AG08396 (cell line): Measurements from ENCODE around the gene LSR.
"Not testable (repeated sequence)": the region's sequence is repeated elsewhere in the genome, so short reads cannot be mapped to it uniquely, and the experiment has no call there.

Experiments
- DNase-seq: peaks from one replicate; pipeline ENCODE4 v3.0.0; 2012; ENCODE audit warnings: low spot score, mixed read lengths

Gene LSR

DNA sequence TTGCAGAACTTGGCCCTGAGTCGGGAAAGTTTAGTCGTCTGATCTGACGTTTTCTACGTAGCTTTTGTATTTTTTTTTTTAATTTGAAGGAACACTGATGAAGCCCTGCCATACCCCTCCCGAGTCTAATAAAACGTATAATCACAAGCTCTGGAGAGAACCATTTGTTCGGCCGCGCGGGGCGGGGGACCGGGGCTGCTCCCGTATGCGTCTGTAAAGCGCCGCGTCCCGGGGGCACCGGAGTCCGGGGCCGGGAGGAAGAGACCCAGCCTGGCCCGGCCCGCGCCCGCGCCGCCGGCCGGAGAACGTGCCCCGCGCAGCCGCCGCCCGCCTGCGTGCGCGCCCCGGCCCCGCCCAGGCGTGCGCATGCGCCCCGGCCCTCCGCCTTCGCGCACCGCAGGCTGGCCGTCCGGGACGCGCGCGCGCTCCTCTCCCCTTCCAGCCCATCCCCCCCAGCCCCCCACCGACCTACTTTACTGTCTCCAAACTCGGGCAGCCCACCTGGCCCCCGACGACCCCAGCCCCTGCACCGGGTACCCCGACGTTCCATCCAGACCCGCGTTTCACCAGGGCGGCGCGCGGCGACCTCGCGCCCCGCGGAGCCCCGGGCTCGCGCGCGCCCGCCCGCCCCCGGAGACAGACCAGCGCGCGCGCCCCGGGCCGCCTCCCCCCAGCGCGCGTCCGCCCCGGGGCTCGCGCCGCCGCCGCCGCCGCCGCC lies 19.2 kb downstream of the LSR start:
- peak; percentile 100 for DNase-seq

DNA sequence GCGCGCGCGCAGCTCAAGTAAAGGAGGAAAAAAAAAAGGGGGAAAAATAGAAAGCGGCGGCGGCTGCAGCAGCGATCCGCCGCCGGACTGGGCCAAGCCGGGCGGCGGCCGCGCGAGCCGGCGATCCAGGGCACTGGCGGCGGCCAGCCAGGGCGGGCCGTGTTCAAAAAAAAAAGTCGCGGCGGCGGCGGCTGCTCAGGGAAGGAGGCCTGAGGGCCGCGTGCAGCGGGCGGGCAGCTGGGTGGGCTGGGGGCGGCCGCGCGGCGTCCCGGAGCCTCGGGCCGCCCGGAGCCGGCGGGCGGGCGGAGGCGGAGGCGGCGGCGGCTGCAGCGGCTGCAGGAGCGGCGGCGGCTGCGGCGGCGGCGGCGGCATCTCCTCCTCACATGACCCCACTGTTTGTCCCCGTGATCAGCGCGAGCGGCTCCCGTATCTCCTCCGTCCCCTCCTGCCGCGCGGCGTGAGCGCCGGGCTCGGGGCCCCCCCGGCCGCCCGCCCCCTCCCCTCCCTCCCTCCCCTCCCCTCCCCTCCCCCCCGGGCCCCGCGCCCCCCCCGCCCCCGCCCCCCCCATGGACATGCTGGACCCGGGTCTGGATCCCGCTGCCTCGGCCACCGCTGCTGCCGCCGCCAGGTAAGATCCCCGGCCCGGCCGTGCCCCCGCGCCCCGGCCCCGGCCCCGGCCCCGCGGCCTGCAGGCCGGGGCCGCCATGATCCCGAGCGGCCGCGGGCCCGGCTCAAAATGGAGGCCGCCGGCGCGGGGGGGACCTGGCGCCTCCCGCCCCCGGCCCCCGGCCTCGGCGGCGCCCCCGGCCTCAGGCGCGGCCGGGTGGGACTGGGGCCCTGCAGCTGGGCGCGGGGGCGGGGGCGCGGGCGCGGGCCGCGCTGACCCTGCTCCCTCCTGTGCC lies 20.0 kb downstream of the LSR start, which contains the start of gene USF2:
Gene USF2 (plus strand): TSS at position 427 of the 902 bp plus-strand sequence. CDS start 140 bp downstream, at position 567.
- DNase-seq, result peak; percentile 86

DNA sequence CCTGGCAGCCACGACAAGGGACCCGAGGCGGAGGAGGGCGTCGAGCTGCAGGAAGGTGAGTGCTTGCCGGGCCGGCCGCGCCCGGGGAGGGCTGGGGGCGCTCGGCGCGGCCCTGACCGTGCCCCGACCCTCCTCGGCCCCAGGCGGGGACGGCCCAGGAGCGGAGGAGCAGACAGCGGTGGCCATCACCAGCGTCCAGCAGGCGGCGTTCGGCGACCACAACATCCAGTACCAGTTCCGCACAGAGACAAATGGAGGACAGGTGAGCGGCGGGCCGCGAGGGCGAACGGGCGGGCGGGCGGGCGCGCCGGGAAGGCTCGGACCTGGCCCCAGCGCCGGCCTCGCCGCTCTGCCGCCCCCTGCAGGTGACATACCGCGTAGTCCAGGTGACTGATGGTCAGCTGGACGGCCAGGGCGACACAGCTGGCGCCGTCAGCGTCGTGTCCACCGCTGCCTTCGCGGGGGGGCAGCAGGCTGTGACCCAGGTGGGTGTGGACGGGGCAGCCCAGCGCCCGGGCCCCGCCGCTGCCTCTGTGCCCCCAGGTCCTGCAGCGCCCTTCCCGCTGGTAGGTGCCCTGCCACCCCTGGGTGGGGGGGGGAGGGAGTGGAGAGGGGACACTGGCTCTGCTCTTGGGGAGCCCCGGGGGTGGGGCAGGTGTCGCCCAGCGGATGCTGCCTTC lies 20.8 kb downstream of the LSR start:
- peak; percentile 85 for DNase-seq

DNA sequence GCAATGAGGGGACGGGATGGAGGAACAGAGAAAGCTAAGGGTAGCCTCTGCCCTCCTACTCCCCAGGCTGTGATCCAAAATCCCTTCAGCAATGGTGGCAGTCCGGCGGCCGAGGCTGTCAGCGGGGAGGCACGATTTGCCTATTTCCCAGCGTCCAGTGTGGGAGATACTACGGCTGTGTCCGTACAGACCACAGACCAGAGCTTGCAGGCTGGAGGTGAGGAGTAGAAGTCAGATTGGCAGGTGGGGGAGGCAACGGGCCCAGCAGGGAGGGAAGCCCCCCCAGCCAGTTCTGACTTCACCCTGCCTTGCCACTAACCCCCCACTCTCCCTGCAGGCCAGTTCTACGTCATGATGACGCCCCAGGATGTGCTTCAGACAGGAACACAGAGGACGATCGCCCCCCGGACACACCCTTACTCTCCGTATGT lies 21.6 kb downstream of the LSR start:
- no peak for DNase-seq

DNA sequence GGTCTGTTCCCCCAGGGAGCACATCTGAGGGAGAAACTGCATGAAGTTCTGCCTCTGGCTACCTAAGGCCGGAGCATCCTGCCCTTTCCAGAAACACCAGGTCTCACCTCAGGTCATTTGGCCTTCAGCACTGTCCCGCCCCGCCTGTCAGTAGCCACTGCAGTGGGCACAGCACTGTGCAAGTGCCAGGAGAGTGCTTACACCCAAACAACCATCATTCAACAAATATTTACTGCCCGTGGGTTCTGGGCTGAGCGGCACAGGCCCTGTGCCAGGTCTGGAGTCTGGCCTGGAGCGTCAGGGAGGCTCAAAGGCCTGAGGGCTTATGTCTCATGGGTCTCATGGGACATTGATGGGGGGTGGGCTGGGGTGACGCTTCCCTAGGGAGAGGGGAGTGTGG lies 22.7 kb downstream of the LSR start:
- DNase-seq, result no peak

DNA sequence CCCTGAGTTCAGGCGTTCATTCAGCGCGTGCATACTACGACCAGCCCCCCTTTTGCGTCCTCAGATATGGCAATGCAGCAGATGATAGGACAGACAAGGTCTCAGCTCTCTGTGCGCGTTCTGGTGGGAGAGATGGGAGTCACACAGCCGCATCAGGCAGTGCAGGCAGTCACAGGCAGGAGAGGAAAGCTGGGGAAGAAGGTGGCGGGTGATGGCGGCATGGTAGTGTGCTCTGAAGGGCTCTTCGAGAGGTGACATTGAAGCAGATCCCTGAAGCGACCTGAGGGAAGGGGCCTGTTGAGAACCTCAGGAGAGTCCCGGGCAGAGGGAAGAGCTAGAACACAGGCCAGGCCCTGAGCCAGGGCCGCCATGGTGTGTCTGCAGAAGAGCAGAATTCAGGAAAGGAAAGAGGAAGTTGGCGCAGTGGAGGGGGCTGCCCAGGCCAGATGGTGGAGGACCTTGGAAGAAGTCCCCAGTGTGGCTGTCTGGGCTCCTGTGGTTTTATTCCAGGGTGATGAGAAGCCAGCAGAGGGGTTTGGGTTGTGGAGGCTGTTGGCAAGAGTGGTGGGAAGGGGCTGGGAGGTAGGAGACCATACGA lies 23.4 kb downstream of the LSR start:
- DNase-seq, result no peak

DNA sequence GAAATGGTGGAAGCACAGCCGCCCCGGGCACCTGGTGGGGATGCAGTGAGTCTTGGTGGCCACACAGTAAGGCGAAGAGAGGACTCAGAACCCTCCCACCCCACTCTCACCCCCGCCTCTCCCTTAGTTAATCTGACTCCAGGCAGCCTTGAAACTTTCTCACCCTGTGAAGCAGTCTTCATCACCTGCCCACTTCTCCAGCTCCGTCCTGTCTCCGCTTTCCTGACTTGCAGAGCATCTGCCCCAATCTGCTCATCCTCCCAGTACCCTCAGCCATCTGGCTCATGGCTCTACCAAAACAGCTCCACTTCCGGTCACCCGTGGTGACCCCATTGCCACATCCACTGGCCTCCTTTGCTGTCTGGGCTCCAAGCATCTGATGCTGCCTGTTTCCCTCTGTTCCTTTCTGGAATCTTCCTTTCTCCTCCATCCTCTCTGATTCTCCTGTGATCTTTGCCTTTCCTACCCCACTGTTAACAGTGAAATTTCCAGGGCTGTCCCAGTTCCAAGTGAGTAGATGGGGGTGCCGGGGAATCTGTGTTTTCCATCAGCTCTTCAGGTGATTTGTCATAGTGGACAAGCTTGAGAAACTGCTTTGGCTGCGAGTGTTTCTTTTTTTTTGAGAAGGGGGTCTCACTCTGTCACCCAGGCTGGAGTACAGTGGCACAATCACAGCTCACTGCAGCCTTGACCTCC lies 24.3 kb downstream of the LSR start:
- DNase-seq, result no peak

DNA sequence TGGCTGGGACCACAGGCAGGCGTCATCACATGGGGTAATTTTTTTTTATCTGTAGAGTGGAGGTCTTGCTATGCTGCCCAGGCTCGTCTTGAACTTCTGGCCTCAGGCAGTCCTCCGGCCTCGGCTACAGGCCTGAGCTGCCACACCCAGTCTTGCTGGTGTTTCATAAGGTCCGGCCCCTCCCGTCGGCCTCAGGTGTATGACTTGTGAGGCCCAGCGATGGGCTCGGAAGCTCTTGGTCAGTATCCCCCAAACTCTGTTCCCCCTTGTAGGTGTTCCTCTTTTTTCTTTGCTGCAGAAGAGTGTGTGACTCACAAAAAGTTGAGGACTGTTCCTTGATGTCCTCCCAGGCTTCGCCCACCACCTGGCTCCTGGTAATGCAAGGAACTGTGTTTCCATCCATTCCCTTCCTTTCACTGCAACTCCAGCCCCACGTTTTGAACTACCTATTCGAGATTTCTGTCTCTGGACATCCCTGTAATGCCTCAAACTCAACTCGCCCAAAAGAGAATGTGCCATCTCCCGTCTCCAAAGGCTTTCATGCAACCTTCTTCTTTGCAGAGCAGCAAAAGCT lies 25.0 kb downstream of the LSR start:
- no peak for DNase-seq

DNA sequence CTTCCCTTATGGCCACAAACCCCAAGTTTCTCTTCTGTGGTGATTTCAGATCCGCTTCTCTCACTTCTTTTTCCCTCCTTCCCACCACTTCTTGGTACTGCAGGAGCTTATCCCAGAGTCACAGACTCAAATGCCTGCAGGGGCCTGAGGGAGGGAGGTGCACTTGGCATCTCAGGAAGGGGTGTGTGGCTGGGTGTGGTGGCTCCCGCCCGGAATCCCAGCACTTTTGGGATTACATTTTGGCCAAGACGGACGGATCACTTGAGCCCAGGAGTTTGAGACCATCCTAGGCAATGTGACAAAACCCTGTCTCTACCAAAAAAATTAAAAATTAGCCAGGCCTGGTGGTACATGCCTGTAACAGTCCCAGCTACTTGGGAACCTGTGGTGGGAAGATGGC lies 25.5 kb downstream of the LSR start:
- no peak for DNase-seq

DNA sequence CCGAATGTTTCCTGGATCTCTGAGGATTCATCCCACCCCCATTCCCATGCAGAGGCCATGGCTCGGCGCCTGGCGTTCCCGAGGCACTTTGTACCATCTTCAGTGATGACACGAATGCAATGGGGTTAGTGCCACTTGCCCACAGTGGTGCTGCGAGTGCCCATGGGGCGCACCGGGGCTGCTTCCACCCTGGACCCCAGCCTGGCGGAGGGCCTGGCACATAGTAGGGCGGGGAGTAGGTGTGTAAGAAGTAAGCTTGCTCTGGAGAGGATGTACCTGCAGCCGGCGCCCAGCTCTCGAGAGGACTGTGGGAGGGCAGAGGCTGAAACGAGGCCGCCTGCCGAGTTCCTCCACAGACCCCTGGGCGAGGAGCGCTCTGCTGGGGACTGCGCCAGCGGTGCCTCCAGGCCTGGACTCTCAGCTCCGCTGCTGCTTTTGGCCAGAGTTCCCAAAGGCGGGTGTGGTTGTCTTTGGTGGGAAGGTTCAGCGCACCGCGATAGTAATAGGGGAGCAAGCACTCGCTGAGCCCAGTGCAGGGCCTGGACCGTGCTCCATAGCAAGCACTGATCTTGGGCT lies 28.0 kb downstream of the LSR start:
- no peak for DNase-seq

DNA sequence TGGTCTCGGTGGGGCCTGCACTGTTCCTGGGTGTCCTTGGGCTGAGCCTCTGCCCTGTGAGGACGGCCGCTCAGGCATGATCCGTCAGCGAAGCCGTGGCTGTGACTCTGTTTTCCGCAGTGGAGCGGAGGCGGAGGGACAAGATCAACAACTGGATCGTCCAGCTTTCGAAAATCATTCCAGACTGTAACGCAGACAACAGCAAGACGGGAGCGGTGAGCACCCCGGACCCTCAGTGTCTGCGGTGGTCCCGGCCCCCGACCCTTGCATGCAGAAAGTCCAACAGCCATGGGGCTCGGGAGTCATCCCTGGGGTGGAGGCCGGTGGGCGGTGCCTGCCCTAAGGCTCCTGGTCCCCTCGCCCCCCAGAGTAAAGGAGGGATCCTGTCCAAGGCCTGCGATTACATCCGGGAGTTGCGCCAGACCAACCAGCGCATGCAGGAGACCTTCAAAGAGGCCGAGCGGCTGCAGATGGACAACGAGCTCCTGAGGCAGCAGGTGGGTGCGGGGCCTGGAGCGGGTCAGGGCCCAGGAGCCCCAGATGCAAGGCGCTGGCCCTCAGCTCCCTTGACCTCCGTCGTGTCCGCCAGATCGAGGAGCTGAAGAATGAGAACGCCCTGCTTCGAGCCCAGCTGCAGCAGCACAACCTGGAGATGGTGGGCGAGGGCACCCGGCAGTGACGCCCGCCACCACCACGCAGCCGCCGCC lies 29.9 kb downstream of the LSR start:
- DNase-seq, result no peak

DNA sequence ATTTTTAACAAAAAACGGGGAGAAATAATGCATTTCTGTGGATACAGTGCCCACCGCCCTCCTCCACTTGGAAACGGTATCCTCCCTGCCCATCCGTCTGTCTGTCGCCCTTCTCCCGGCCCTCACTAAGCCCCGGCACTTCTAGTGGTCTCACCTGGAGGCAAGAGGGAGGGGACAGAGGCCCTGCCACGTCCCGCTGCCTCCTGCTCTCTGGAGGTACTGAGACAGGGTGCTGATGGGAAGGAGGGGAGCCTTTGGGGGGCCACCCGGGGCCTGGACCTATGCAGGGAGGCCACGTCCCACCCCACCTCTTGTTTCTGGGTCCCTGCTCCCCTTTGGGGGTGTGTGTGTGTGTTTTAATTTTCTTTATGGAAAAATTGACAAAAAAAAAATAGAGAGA lies 30.6 kb downstream of the LSR start:
- no peak for DNase-seq

DNA sequence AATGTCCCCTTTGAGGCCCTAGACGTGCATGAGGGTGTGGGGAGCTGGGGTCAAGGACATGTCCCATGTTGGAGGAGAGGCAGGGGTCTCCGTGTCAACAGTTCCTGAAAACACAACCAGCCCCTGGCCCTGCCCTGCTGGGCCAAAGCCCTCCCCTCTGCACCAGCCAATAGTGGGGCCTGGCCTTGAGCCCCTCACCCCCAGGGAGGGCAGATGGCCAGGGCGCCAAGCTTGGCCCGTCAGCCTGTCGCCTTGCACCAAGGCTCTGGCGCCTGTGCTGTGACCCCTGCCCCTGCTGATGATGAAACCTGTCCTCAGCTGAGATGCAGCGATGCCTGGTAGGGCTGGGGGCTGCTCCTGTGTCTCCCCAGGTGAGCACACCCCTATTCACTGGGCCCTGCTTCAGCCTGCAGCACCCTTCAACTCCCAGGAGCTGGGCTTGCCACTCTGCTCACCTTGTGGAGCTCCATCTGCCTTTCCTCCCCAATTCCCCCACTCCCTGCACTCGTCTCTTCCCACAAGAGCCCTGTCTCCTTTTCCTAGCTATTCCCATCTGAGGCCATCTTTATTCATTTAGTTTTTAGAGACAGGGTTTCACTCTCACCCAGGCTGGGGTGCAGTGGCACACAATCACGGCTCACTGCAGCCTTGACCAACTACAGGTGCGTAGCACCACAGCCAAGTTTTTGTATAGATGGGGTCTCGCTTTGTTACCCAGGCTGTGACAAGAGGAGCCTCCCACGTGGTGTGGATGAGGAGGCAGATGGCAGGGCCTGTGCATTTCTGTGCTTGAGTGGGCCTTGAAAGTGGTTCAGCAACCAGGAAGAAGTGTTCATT lies 31.4 kb downstream of the LSR start:
- no peak for DNase-seq

DNA sequence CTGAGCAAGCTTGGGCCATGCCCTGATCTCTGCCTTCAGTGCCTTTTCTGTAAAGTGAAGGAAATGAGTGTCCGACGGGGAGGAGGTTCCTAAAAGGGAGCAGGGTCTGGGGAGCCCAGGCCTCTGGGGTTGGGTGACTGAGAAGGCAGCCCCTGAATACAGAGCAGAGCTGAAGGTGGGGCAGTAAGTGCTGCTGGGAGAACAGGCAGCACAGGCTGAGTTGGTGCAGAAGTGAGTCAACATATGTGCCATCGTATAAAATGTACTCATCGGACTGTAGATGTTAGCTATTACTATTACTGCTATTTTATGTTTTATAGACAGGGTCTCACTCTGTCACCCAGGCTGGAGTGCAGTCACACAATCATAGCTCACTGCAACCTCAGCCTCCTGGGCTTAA lies 32.5 kb downstream of the LSR start:
- DNase-seq, result no peak

DNA sequence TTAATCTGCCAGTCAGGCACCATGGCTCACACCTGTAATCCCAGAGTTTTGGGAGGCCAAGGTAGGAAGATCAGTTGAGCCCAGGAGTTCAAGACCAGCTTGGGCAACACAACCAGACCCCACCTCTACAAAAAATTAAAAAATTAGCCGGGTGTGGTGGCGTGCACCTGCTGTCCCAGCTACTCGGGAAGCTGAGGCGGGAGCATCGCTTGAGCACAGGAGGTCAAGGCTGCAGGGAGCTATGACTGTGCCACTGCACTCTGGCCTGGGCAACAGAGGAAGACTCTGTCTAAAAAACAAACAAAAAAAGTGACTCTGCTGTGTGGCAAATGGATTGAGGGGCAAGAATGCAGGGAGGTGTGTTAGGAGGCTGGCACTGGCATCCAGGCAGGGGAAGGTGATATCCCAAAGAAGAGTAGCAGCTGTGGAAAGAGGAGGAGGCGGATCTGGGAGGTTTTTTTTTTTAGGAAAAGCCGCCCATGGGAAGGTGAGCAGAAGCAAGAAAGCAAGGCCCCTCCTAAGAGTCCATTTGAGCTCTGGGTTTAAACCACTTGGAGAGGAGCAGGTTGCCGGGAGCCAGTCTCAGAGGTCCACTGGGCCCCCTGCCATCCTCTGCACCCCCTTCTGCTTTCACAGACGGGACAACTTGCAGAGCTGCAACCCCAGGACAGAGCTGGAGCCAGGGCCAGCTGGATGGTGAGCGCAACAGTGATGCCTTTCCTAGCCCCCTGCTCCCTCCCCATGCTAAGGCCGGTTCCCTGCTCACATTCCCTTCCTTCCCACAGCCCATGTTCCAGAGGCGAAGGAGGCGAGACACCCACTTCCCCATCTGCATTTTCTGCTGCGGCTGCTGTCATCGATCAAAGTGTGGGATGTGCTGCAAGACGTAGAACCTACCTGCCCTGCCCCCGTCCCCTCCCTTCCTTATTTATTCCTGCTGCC lies 35.6 kb downstream of the LSR start:
- DNase-seq, result no peak

DNA sequence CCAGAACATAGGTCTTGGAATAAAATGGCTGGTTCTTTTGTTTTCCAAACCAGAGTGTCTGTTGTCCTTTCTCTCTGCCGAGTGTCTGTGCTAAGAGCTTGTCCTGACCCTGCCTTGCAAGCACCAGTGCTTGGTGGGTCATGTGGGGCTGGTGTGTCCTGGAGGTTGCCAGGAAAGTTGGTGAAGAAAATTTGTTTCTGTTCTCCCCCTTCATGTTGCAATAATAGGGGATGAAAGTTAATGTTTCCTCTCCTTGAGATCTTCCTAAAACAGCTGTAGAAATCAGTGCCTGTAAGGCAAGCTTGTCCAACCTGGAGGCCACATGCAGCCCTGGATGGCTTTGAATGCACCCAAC lies 36.3 kb downstream of the LSR start:
- DNase-seq, result no peak

DNA sequence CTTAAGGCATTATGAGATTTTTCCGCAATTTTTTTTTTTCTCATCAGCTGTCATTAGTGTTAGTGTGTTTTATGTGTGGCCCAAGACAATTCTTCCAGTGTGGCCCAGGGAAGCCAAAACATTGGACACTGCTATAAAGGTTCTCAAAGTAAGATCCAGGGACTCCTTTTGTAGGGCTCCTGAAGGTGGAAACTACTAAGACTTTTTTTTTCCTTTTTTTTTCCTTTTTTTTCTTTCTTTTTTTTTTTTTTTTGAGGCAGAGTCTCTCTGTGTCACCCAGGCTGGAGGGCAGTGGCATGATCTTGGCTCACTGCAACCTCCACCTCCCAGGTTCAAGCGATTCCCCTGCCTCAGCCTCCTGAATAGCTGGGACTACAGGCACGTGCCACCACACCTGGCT lies 36.7 kb downstream of the LSR start:
- not testable (repeated sequence) for DNase-seq

DNA sequence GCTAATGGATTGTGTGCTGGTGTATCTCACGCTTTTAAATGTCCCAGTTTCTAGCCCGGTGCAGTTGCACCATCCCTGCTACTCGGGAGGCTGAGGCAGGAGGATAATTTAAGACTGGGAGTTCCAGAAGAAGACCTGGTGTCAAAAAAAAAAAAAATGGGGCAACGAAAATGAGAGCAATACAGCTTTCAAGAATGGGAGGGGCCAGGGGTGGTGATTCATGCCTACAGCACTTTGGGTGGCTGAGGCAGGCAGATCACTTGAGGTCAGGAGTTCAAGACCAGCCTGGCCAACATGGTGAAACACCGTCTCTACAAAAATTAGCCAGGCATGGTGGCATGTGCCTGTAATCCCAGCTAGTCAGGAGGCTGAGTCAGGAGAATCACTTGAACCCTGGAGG lies 37.3 kb downstream of the LSR start:
- not testable (repeated sequence) for DNase-seq
